SIG-M5 treated with dmso at 0.1 percent for 504 hours (cell line): Measurements from ENCODE around the gene PRODH.
"Not testable (repeated sequence)": the region's sequence is repeated elsewhere in the genome, so short reads cannot be mapped to it uniquely, and the experiment has no call there.

ENCODE experiments used
- DNase-seq: peaks from one replicate; lab custom pipeline; 2025; ENCODE audit not compliant: unreplicated experiment; lab: John Stamatoyannopoulos, UW

The PRODH gene

GRCh38 chr22:18909556-18909955 lies 26.5 kb downstream of the PRODH start:
- DNase-seq = no peak

- no peak for DNase-seq
Measured at GRCh38 chr22:18906896-18907295, 29.2 kb downstream of the PRODH start.

- not testable (repeated sequence) for DNase-seq
Measured at GRCh38 chr22:18906410-18906745, 29.7 kb downstream of the PRODH start.

GRCh38 chr22:18905540-18906409 lies 30.3 kb downstream of the PRODH start, which contains the start of gene DGCR6:
DGCR6 (plus strand) TSS chr22:18906320; CDS start chr22:18906375, 55 bp downstream.
- no peak for DNase-seq

GRCh38 chr22:18896037-18896657 lies 39.9 kb downstream of the PRODH start:
- DNase-seq = not testable (repeated sequence)

- DNase-seq = not testable (repeated sequence)
Measured at GRCh38 chr22:18893775-18894174, 42.3 kb downstream of the PRODH start.

- DNase-seq = not testable (repeated sequence)
Measured at GRCh38 chr22:18890510-18891192, 45.4 kb downstream of the PRODH start.

GRCh38 chr22:18888115-18888514 lies 48.0 kb downstream of the PRODH start:
- DNase-seq = no peak

- DNase-seq = not testable (repeated sequence)
Measured at GRCh38 chr22:18884465-18884864, 51.6 kb downstream of the PRODH start.

- not testable (repeated sequence) for DNase-seq
Measured at GRCh38 chr22:18881260-18881659, 54.8 kb downstream of the PRODH start.
